HEK293T (cell line): ENCODE data around the gene PDZK1.

Source experiments
- CTCF ChIA-PET: fragments of 350-600 bp; formaldehyde crosslinking; extraction: SDS; loops from one replicate; lab custom pipeline; 2021; ENCODE audit warnings: antibody characterized with exemption, inconsistent platforms; lab: Yijun Ruan, JAX
- POLR2A ChIA-PET: fragments of 350-600 bp; formaldehyde crosslinking; extraction: SDS; loops from one replicate; lab custom pipeline; 2020; ENCODE audit warnings: antibody characterized with exemption, inconsistent platforms; lab: Yijun Ruan, JAX
- DNase-seq: peaks from one replicate; pipeline ENCODE4 v3.0.0; 2012; ENCODE audit warnings: mixed read lengths; ENCODE audit errors: extremely low spot score
- ARNT ChIP-seq: fragments of 450-650 bp; IDR thresholded peaks from 2 replicates; pipeline ENCODE4 v1.6.1; 2017; ENCODE audit warnings: mild to moderate bottlenecking
- BHLHE40 ChIP-seq: fragments of 450-650 bp; IDR thresholded peaks from 2 replicates; pipeline ENCODE4 v1.6.1; 2016; ENCODE audit warnings: mild to moderate bottlenecking, moderate library complexity, borderline replicate concordance
- CTBP1 ChIP-seq: fragments of 450-650 bp; IDR thresholded peaks from 2 replicates; pipeline ENCODE4 v1.6.1; 2016; ENCODE audit warnings: borderline replicate concordance
- ELF4 ChIP-seq: fragments of 450-650 bp; IDR thresholded peaks from 2 replicates; pipeline ENCODE4 v1.6.1; 2017; ENCODE audit warnings: antibody characterized with exemption
- FOXA1 ChIP-seq: fragments of 450-650 bp; IDR thresholded peaks from 2 replicates; pipeline ENCODE4 v1.6.1; 2016; ENCODE audit warnings: mild to moderate bottlenecking
- FOXK2 ChIP-seq: fragments of 450-650 bp; IDR thresholded peaks from 2 replicates; pipeline ENCODE4 v1.6.1; 2016; ENCODE audit warnings: mild to moderate bottlenecking
- FOXM1 ChIP-seq: fragments of 450-650 bp; IDR thresholded peaks from 2 replicates; pipeline ENCODE4 v1.6.1; 2017; ENCODE audit warnings: mild to moderate bottlenecking, borderline replicate concordance
- HDGF ChIP-seq: fragments of 450-650 bp; IDR thresholded peaks from 2 replicates; pipeline ENCODE4 v1.6.1; 2017; ENCODE audit warnings: antibody characterized with exemption, borderline replicate concordance
- L3MBTL2 ChIP-seq: fragments of 450-650 bp; conservative IDR thresholded peaks from 2 replicates; pipeline ENCODE4 v1.6.1; 2016; ENCODE audit warnings: mild to moderate bottlenecking
- LEF1 ChIP-seq: fragments of 450-650 bp; IDR thresholded peaks from 2 replicates; pipeline ENCODE4 v1.6.1; 2017; ENCODE audit warnings: mild to moderate bottlenecking, borderline replicate concordance
- NFRKB ChIP-seq: fragments of 450-650 bp; IDR thresholded peaks from 2 replicates; pipeline ENCODE4 v1.6.1; 2016; ENCODE audit warnings: mild to moderate bottlenecking, moderate library complexity
- SP1 ChIP-seq: fragments of 450-650 bp; IDR thresholded peaks from 2 replicates; pipeline ENCODE4 v1.6.1; 2017
- SUZ12 ChIP-seq: fragments of 450-650 bp; IDR thresholded peaks from 2 replicates; pipeline ENCODE4 v1.6.1; 2016; ENCODE audit warnings: mild to moderate bottlenecking
- TARDBP ChIP-seq: fragments of 450-650 bp; IDR thresholded peaks from 2 replicates; pipeline ENCODE4 v1.6.1; 2016
- ZNF384 ChIP-seq: fragments of 450-650 bp; IDR thresholded peaks from 2 replicates; pipeline ENCODE4 v1.6.1; 2016
- TF ChIP-seq, protein P1 (sequence below): fragments of 450-650 bp; IDR thresholded peaks from 2 replicates; pipeline ENCODE4 v1.6.1; 2016

PDZK1 gene

DNA sequence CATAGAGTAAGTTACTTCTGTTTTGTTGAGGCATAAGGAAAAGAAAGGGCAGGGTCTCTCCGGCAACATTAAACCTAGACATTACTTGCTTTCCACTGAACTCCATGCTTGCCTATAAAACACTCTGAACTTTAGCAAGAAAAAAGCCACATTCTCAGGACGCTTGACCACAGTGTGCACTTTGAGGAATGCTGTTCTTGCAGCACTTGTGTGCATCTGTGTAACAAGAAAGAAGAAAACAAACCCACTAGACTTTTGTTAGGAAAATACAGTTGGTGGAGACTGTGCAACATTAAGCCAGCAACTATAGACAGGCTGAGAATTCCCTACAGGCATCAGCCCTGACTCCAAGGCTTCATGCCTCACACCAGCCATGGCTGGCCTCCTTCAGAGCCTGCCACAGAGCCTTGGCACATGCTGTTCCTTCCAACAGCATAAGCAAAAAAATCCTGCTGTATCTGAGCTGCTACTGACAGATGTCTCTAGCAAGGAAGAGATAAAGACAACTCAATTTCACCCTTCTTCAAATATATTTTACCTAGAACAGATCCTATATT lies 5.8 kb downstream of the PDZK1 start:
- TF ChIP-seq BHLHE40 (no peak), L3MBTL2 (no peak), FOXA1 (no peak), SUZ12 (no peak), NFRKB (no peak), ARNT (no peak), ZNF384 (no peak), CTBP1 (no peak), FOXM1 (no peak), HDGF (no peak), LEF1 (no peak), FOXK2 (no peak), ELF4 (no peak)
- DNase-seq, result no peak
- ChIA-PET POLR2A (no interaction called here), CTCF (no interaction called here)

DNA sequence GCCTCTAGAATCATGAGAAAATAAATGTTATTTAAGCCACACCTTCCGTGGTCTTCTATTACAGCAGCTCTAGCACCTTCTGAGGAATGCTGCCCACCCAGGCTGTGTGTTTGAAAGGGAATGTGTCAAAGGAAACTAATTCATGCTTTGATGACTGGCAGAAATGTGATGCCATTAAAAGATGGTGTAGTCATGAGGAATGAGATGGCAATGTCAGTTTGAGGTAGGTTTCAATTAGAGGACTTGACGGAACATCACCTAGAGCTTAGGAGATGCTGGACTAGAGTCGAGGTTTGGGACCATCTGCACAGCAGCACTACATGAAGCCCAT lies 10.6 kb downstream of the PDZK1 start:
- ChIA-PET POLR2A (no interaction called here), CTCF (no interaction called here)
- DNase-seq, result no peak
- TF ChIP-seq, protein P1, sequence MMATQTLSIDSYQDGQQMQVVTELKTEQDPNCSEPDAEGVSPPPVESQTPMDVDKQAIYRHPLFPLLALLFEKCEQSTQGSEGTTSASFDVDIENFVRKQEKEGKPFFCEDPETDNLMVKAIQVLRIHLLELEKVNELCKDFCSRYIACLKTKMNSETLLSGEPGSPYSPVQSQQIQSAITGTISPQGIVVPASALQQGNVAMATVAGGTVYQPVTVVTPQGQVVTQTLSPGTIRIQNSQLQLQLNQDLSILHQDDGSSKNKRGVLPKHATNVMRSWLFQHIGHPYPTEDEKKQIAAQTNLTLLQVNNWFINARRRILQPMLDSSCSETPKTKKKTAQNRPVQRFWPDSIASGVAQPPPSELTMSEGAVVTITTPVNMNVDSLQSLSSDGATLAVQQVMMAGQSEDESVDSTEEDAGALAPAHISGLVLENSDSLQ, result no peak
- no peak for TF ChIP-seq SP1
- TF ChIP-seq BHLHE40, result no peak
- TF ChIP-seq CTBP1, result no peak
- TF ChIP-seq LEF1, result no peak
- TF ChIP-seq TARDBP, result no peak
- TF ChIP-seq ZNF384, result no peak
- no peak for TF ChIP-seq HDGF
- no peak for TF ChIP-seq SUZ12
- no peak for TF ChIP-seq ARNT
- TF ChIP-seq FOXM1, result no peak
- no peak for TF ChIP-seq NFRKB
- no peak for TF ChIP-seq FOXA1
- no peak for TF ChIP-seq FOXK2
- TF ChIP-seq ELF4, result no peak
- TF ChIP-seq L3MBTL2, result no peak

- TF ChIP-seq ZNF384, result no peak
- no peak for TF ChIP-seq L3MBTL2
- no peak for TF ChIP-seq NFRKB
- no peak for TF ChIP-seq TARDBP
- TF ChIP-seq FOXA1, result no peak
- TF ChIP-seq SUZ12, result no peak
- TF ChIP-seq BHLHE40, result no peak
- TF ChIP-seq ARNT, result no peak
- TF ChIP-seq FOXK2, result no peak
- TF ChIP-seq CTBP1, result no peak
- no peak for TF ChIP-seq HDGF
- TF ChIP-seq, protein P1, result no peak
- TF ChIP-seq FOXM1, result no peak
- no peak for TF ChIP-seq ELF4
- TF ChIP-seq SP1, result no peak
- TF ChIP-seq LEF1, result no peak
- POLR2A ChIA-PET, result no interaction called here
- DNase-seq, result no peak
- CTCF ChIA-PET, result no interaction called here
Measured at GRCh38 chr1:145695821-145696629, 11.1 kb downstream of the PDZK1 start.

DNA sequence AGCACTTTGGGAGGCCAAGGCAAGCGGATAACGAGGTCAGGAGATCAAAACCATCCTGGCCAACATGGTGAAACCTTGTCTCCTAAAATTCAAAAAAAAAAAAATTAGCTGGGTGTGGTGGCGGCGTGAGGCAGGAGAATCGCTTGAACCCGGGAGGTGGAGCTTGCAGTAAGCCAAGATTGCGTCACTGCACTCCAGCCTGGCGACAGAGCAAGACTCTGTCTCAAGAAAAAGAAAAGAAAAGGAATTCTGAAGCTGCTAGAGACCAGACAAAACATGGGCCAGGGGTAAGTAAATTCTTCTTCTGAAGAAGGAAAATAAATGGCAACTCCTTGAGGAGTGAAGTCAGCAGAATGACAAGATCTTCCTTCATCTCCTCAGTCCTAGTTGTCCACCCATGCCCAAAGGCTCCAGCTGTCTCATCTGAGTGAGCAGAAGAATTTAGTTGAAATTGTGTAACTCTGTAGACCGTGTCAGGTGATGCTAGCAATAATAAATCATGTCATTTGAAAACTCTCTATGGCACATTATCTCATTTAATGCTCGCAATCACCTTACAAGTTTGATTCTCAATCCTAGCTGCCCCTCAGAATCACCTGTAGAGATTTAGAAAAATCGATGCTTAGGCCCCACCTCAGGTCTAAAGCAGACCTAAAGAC lies 14.3 kb downstream of the PDZK1 start:
- POLR2A ChIA-PET, result no interaction called here
- TF ChIP-seq, protein P1, result 0 out of 2 replicates have a peak, but pooled peaks have one; percentile 15
- TF ChIP-seq CTBP1, result no peak
- CTCF ChIA-PET, result no interaction called here
- DNase-seq, result no peak

- CTCF ChIA-PET, result no interaction called here
- no peak for DNase-seq
- POLR2A ChIA-PET, result no interaction called here
- no peak for TF ChIP-seq SP1
- TF ChIP-seq, protein P1, result no peak
- no peak for TF ChIP-seq ELF4
- TF ChIP-seq CTBP1, result no peak
- no peak for TF ChIP-seq BHLHE40
- no peak for TF ChIP-seq FOXA1
- no peak for TF ChIP-seq FOXM1
- no peak for TF ChIP-seq LEF1
- TF ChIP-seq HDGF, result no peak
- TF ChIP-seq SUZ12, result no peak
- no peak for TF ChIP-seq NFRKB
- no peak for TF ChIP-seq ZNF384
- TF ChIP-seq FOXK2, result no peak
- TF ChIP-seq ARNT, result no peak
- no peak for TF ChIP-seq TARDBP
- TF ChIP-seq L3MBTL2, result no peak
Measured at GRCh38 chr1:145690587-145691558, 16.3 kb downstream of the PDZK1 start.
